HG02623 (cell line): ENCODE data around the gene SERPINE2.

ENCODE experiments used
- ATAC-seq: cut with Tn5 transposase; IDR thresholded peaks from one replicate; pipeline ENCODE4 v1.9.1; 2021; ENCODE audit warnings: moderate library complexity; ENCODE audit not compliant: unreplicated experiment

SERPINE2 gene

DNA sequence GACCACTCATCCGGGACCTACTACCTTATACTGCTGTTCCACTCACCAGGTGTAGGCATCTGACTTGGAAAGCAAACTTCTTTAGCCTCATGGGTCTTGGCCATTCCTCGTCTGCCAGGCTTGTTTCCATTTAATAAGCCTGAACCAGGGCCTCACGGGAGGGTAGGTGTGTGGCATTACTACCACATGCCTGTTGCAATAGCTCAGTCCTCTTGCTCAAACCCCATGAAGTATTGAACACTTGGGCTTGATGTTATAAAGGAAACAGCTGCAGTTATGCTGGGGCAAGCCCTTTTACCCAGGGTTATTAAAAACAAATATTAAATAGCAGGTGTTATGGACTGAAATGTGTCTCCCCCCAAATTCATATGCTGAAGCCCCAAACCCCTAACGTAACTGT lies 60.6 kb downstream of the SERPINE2 start:
- ATAC-seq = no peak

DNA sequence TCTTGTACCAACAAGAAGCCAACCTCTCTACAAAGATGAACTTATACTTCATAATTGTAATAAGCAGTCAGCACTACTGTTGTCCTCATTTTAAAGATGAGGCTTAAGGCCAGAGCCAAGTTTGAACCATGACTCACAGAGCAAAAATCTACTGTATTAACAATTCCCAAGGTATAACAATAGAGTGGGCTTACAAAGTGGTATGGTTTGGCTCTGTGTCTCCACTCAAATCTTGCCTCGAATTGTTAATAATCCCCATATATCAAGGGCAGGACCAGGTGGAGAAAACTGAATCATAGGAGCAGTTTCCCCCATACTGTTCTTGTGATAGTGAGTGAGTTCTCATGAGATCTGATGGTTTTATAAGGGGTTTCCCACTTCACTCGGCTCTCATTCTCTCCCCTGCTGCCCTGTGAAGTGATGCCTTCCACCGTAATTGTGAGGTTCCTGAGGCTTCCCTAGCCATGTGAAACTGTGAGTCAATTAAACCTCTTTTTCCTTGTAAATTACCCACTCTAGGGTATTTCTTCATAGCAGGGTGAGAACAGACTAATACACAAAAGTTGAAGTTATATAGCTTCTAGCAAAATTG lies 62.4 kb downstream of the SERPINE2 start:
- ATAC-seq = no peak

DNA sequence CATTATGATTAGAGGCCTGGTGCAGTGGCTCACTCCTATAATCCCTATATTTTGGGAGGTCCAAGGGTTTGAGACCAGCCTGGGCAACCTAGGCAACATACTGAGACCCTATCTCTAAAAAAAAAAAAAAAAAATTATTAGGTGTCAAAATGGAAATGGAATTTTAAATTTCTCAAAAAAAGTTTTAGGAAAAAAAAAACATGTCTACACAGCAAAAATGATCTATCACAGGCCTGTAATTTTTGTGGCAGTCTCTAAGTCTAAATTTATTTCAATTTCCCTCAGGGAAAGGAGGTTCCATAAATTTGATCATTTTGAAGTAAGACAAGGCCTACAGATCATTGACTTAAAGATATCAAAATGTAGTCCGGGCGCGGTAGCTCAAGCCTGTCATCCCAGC lies 65.5 kb downstream of the SERPINE2 start:
- ATAC-seq = no peak

DNA sequence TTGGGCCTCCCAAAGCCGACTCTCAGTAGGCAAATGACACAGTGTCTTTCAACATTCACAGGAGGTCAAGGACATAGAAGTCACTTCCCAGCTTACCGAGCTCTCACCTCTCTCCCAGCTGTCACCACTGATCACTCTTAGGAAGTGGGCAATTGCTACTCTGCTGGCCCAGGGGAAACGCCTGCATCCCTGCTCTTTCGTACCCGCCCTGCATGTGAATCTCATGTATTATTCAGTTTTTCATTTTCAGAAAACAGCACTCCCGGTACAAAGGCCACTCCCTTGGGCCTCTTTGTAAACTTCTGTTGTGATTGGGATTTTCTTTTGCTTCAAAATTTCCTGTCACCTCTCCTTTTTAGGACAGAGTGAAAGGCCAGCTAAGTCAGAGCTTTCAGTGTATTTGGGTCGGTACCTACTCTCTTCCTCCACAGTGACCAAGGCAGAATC lies 66.4 kb downstream of the SERPINE2 start:
- ATAC-seq = no peak

DNA sequence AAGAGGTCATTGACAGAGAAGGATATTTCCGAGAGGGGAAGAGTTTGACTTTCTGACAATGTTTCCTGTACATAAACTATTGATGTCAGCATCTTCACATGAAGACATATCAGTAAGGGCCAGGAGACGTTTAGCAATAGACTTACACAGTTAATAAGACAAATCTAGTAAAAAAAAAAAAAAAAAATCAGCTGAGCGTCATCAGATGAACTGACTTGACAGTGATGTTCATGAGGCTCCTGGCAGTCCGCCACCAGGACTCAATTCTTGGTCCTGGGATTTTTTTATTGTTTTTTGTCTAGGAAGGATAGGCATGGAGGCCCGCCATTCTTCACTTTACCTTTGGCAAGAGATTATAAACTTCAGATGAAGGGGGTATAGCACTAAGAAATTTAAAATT lies 67.4 kb downstream of the SERPINE2 start:
- ATAC-seq = no peak

DNA sequence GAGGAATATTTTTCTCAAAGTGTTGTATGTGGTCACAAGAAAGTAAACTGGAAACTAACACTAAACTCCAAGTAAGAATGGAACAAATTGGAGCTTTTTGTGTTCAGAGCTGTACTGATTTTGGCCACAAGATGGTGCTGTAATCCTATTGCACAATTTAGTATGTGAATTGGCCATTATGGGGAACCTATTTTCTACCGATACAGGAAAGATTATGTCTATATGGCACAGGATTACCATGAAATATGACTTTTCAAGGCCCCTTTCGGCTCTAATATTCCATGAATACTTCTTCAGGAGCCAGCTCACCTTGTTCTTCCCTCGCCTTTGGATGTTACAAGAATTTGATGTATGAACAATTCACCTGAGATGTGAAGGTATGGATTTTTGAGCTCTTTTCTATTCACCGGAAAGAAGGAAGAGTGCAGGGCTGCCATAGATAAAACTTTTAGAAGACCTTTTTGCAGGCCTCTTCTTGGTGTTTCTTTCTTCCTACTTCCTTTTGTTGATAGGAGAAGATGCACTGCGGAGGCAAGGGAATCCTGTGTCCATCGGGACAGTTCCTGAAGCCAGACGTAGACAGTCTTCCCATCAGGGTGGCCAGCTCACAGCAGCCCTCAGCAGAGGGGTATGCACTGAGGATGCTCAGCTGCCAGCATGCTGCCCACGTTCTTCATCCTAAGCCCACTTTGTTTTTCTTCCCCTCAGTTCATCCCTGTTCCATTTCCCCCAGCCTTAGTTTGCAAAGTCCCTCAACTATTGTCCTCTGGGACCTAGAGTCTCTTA lies 68.5 kb downstream of the SERPINE2 start:
- ATAC-seq = no peak

DNA sequence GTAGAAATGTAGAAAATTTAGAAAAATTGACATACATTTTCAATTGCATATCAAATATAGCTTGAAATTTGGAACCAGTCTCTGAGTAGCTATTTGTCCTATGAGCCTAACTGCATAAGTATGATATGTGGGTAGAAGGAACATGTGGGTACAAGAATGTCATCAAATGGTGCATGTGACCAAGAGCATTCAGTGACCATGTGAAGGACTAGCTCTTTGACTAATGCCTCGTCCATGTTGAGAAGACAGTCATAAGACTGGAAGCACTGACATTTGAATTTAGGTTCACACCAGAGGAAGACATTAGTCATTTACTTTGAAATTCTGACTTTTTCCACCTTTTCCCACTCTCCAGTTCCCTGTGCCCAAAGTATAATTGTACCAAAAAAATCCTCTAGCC lies 69.2 kb downstream of the SERPINE2 start:
- ATAC-seq = no peak

DNA sequence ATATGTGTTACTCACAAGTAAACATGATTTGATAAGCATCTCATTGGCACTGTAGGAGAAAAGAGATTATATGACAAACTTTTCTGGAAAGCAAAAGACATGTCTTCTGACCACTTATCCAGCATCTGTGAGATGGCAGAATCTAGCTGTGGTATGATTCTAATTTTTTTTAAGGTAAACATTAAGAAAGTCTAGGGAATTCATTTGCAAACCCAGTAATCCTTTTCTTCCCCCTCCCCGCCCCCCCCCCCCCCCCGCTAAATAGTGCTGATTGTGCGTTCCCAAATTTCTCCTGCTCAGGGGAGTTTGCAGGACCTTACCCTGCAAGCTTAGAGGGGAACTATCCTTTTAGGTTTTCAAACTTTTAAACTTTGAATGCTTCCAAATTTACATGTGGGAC lies 69.8 kb downstream of the SERPINE2 start:
- ATAC-seq = no peak

DNA sequence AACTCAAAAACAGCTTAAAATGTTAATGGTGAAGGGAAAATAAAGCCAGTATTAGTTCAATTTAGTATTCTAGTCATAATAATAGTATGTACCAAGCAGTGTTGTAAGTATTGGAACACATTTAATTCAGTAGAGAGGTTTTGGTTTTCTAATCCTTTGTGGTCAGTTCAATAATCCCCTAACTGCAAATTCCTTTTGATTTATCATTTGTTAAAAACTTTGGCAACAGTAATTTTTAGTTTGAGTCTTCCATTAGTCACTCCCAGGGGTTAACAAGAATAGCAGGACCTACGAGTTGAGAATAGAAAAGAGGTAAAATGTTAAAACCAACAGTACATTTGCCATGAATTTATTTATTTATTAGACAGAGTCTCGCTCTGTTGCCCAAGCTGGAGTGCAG lies 71.1 kb downstream of the SERPINE2 start:
- no peak for ATAC-seq

DNA sequence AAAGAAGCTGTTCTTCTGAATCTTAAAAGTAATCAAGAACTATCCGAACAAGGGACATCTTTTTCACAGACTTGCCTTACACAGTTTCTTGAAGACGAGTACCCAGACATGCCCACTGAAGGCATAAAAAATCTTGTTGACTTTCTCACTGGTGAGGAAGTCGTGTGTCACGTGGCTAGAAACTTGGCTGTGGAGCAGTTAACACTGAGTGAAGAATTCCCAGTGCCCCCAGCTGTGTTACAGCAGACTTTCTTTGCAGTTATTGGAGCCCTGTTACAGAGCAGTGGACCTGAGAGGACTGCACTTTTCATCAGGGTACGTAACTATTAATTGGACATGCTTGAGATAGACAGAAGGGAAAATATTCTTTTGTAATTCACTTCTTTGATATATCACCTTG lies 79.4 kb downstream of the SERPINE2 start:
- no peak for ATAC-seq

DNA sequence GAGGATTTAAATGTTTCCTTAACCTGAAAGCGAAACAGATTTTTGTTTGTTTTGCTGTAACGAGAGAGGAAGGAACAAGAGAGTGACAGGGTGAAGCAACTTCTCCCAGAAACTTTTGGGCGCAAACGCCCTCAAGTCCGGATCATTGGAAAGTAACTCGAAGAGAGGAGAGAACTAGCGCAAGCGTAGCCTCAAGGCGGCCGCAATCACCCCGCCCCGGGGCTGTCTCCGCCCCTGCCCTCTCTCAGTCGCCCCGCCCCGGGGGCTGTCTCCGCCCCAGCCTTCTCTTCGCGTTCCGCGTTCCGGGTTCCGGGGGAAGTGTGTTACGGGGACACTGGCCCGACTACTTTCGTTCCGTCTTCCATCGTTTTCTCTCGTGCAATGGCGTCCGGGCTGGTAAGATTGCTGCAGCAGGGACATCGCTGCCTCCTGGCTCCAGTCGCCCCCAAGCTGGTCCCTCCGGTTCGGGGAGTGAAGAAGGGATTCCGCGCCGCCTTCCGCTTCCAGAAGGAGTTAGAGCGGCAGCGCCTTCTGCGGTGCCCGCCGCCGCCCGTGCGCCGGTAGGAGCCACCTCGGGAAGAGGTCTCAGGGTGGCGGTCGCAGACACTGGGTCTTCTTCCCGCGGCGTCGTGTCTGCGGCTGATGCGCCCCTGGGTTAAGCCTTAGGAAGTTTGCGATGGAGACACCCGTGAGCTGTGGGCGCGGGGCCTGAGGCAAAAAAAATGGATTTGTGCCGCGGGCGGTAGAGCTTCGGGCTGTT lies 81.8 kb downstream of the SERPINE2 start, which contains the start of gene MRPL44:
Gene MRPL44 (plus strand): TSS at position 372 of the 760 bp plus-strand sequence. CDS start 10 bp downstream, at position 382.
- ATAC-seq = peak; percentile 83

DNA sequence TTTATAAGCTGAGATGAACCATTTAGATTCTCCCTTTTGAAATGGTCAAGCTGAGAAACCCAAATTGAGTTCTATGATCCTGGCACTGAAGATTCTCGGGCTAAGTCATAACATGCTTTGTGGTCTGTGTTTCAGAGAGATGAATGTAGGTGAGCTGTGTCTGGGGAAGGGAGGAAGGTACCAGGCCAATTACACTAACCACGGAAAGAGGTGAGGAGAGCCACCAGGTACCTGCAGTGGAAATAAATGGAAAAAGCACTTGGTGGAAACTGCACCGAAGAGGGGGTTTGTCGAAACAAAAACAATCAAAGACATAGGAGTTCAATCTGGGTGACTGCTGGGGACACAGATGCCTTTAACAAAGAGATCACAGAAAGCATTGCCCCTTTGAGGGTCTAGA lies 82.8 kb downstream of the SERPINE2 start:
- no peak for ATAC-seq

DNA sequence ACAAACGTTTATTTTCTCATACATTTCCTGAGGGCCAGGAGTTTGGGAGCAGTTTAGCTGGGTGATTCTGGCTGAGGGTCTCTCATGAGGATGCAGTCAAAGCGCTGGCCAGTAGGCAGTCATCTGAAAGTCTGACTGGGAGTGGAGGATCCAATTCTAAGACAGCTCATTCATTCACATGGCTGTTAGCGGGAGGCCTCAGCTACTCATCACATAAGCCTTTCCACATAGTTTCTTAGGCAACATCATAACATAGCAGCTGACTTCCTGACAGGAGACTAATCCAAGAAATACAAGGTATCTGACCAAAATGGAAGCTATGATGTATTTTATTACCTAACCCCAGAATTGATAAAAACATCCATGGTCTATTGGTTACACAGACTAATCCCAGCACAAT lies 84.7 kb downstream of the SERPINE2 start:
- ATAC-seq = no peak

DNA sequence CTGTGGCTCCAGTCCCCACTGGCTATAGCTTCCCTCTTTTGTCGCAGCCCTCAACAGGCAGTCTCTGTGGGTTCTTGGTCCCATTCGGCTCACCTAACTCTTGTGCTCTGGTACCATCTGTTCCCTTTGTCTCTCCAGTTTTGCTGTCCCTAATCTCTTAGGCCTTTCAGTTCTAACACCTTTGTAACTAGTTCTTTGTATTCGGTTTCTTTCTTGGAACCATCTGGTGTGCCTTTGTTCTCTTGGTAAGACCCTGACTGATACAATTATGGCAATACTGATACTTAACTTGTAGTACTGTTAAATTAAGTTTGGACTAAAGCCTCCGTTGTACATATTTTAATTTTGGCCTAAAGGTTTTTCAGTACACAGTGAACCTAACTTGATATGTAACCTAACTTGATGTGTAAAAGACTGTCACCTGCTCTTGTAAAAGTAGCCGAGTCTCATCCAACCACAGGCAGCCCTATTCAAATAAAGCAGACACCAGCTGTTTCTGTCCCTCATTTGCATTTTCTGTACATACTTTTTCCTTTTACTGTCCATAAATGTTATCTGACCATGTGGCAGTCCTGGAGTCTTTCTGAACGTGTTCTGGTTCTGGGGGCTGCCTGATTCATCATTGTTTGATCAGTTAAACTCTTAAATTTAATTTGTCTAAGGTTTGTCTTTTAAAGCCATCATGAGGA lies 86.7 kb downstream of the SERPINE2 start:
- ATAC-seq = peak; percentile 50

DNA sequence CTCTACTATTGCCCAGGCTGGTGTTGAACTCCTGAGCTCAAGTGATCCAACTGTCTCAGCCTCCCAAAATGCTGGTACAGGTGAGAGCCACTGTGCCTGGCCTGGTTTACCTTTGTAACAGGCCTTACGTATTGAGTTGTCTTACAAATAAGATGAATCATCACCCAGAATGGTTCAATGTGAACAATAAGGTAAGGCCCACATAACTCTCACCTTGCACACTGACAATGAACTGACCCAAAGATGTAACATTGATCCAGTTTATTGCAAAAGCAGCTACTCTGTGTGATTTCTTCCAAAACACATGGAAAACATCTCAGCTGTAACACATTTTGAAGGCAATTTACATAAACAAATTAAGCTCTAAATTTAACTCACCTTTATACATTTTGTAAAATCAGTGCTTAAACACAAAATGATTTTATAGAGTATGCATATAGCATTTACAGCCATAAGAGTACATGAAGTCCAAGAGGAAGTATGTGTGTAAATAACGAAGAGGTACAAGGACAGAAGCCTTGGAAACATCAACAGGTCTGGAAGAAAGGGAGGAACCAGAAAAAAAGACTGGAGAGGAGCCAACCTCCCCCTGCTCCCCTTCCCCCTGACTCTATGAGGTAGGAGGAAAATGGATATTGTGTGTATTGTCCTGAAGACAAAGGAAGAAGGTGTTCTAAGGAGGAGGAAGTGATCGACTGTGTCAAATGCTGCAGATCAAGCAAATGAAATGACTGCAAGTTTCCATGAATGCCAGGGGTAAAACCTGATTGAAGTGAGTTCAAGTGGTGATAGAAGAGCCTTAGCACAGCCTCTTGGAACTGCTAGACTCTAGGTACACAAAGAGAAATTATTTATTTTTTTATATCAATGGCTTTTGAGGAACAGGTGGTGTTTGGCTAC lies 88.4 kb downstream of the SERPINE2 start:
- no peak for ATAC-seq

DNA sequence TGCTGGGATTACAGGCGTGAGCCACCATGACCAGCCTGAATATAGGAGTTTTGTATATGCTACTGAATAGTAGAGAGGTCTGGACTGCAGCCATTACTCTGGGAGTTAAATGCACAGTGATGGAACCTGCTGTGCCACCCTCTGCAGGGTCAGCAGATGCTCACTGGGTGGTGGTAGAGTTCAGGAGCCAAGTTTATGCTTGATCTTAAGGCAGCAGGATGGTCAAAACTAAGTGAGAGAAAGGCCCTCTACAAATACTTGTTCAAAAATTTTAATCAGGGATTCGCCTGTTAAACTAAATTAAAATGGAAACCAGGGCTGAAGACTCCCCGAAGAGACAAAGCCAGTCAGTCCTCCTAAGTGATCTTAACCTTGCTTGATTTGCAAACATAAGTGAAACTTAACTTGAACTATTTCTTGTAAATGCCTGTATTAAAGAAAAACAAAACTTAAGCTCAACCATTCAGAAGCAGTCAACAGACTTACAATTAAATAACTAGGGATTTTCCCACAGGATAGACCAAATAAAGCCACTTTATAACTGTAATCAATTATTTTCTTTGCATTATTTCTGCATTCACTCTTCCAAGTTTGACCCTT lies 89.7 kb downstream of the SERPINE2 start:
- ATAC-seq = no peak

DNA sequence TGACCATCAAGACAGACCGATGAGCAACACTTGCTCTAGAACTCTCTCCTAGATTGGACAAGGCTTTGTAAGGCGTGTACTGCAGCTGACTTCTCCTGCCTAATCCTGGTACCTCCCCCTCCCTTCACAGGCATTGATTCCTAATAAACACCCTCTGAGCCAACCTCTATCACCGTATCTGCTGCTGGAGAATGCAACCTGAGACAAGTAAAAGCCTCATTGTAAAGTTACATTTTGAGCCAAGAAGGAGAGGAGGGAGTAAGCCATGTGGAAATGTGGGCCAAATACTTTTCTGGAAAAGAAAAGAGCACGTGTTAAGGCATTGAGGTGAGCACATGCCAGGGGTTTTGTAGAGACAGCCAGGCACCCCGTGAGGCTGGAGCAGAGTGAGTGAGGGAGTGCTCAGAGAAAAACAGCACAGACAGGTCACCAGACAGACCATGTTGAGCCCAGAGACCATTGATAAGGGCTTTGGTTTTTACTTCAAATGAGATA lies 91.3 kb downstream of the SERPINE2 start:
- no peak for ATAC-seq

DNA sequence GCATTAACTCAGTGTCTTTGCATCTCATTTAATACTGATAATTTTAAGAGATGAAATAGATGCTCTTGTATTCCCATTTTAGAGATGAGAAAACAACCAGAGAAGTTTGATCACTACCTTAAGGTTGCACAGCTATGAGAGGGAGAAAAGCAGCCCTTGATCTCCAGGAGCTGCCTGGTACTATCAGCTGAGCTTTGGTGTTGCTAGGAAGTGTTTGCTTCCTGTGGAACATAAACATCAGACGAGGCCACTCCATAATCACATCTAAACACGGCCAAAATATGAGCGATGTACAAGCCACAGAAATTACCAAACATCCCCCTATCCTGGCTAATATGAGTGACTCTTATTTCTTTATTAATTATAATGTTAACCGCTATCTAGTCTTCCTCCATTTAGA lies 93.3 kb downstream of the SERPINE2 start:
- no peak for ATAC-seq

DNA sequence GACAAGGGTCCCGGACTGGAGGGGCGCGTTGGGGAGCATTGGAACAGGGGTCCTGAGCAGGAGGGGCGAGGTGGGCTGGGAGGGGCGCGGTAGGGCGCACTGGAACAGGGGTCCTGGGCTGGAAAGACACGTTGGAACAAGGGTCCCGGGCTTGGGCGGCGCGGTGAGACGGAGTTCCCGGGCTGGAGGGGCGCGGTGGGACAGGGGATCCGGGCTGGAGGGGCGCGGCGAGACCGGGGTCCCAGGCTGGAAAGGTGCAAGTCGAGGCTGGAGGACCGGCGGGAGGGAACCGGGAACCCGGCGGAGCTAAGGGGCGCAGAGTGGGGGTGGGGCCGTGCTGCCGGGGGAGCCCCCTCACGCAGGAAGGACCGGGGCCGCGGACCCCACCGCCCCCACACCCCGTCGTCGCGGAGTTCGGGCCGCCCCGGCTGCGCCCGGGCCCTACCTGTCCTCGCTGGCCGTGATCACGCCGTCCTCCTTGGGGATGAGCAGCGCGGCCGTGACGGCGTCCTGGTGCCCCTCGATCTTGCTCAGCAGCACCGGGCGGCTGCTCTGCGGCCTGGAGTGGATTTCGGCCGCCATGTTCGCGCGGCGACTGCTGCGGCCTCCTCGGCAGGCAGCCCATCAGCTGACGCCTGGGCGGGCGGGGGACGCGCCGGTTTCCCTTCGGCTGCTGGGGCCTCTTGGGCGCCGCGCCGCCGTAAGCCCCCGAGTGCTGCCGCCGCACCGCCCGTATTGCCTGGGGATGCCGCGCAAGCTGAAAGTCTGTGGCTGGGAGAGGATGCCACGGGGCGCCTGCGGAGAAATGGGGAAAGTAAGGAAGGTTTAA lies 94.2 kb downstream of the SERPINE2 start, which contains the start of gene WDFY1:
Gene WDFY1 (minus strand): TSS at position 633 of the 829 bp plus-strand sequence. CDS start 51 bp downstream, at position 582.
- peak; percentile 61 for ATAC-seq
